HG03457 (cell line): ENCODE data around the gene SEM1.
"Not testable (repeated sequence)": the region's sequence is repeated elsewhere in the genome, so short reads cannot be mapped to it uniquely, and the experiment has no call there.

ENCODE experiments used
- ATAC-seq: cut with Tn5 transposase; IDR thresholded peaks from one replicate; pipeline ENCODE4 v1.9.1; 2021; ENCODE audit warnings: moderate number of reproducible peaks; ENCODE audit not compliant: unreplicated experiment

Gene SEM1

GRCh38 chr7:96707901-96708774 is 1.5 kb downstream of the SEM1 start:
- no peak for ATAC-seq

- ATAC-seq, result no peak
Measured at GRCh38 chr7:96701258-96701657, 8.4 kb downstream of the SEM1 start.

- ATAC-seq, result no peak
Measured at GRCh38 chr7:96700516-96700915, 9.1 kb downstream of the SEM1 start.

DNA sequence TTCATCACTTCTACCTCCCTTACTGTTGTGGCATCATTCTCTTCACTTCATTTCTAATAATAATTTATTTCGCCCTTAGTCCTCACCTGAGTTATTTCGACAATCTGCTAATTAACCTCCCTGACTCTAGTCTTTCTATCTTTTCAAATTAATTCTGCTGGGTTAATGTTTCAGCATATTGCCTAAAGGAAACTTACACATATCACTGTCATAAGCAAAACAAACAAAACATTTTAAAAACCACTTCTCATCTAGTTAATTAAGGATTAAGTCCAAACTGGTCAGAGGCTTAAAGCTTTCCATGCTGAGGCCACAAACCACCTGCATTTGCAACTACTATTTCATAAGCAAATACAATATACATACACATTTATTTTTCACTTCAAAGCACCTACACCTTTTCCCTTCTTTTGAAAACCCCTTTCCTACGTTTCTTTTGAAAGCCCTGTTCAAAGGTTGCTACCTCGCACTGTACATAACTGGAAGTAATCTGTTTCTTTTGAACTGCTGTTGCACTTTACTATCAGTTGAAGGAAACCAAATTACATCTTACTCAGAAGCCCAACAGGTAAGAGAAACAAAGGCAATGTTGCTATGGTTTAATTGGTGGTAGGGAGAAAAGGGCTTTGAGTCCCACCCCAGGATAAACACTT is 10.3 kb downstream of the SEM1 start:
- no peak for ATAC-seq

- not testable (repeated sequence) for ATAC-seq
Measured at GRCh38 chr7:96698449-96698848, 11.2 kb downstream of the SEM1 start.

GRCh38 chr7:96697822-96698221 is 11.8 kb downstream of the SEM1 start:
- ATAC-seq, result no peak

GRCh38 chr7:96695581-96695980 is 14.1 kb downstream of the SEM1 start:
- ATAC-seq, result no peak

DNA sequence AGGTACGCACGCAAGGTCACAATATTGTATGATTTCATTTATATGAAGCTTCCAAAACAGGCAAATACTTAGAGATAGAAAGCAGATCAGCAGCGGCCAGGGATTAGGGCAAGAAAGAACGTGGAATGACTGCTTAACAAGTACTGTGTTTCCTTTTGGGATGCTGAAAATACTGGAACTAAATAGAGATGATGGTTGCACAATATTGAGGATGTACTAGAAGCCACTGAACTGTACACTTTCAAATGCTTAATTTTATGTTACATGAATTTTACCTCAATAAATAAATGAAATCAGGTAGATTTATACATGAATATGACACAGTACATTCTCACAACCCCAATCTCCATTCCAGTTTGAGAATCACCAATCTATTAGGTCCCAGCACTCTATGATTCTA is 15.6 kb downstream of the SEM1 start:
- ATAC-seq, result no peak

GRCh38 chr7:96691702-96692101 is 17.9 kb downstream of the SEM1 start:
- no peak for ATAC-seq

DNA sequence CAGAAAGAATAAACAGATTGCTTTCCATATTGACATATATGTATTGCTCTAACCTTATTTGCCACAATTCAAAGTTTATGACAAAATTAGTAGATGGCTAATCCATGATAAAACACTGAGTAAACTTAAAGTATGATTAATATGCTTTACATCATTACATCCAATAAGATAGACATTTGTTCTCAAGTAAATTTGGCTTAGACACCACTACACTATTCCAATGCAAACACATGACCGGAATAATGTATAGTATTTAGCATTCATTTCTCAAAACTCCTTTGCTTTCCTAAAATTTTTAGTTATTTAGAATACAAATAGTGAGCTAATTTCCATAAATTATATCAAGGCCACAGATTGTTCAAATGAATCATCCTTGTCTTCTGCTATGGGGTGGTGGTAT is 20.2 kb downstream of the SEM1 start:
- ATAC-seq, result no peak

DNA sequence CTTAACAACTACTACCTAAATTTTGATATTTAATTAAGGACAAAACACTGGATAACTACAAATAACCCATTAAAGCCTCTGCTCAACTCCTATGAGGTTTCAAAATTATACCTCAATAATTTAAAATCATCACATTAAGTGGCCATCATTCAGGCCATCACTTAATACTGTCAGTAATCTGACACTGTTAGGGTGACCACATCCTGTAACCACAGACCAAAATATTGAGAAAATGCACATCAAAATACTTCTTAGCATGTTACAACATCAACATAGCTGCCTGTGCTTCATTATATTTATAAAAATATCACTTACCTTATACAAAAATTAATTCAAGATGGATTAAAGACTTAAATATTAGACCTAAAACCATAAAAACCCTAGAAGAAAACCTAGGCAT is 23.3 kb downstream of the SEM1 start:
- no peak for ATAC-seq

GRCh38 chr7:96685755-96686154 is 23.9 kb downstream of the SEM1 start:
- ATAC-seq, result peak; percentile 66

DNA sequence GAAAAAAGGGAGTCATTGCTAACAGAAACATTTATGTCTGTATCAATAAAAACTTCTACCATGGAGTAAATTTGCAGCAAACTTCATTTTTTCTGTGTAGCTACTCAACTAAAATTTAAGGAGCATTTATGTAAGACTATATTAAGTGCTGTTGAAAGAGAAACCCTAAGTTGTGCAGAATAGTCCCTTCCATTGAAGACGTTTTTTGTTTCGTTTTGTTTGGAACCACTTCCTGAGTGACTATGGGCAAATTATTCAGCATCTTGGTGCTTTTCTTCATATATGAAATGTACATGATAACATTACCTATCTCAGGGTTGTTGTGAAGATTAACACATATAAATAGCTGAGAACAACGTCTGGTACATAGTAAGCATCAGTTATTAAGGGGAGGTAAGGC is 24.3 kb downstream of the SEM1 start:
- ATAC-seq, result peak; percentile 91

DNA sequence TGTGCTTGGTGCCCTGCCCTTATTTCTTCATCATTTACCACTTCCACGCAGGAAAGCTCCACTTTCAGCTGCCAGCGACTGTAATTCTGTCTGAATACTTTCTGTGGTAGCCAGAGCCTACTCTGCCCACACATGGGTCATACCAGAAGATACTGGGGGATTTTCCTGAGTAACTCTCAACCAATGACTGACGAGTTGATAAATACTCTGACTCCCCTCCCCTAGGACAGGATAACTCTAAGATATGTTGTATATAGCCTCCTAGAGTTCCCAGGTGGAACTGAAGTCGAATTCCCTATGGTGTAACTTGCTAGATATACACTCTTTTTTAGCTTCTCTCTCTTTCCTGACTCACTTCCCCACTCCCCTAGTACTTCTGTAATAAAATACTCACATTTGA is 29.8 kb downstream of the SEM1 start:
- no peak for ATAC-seq

DNA sequence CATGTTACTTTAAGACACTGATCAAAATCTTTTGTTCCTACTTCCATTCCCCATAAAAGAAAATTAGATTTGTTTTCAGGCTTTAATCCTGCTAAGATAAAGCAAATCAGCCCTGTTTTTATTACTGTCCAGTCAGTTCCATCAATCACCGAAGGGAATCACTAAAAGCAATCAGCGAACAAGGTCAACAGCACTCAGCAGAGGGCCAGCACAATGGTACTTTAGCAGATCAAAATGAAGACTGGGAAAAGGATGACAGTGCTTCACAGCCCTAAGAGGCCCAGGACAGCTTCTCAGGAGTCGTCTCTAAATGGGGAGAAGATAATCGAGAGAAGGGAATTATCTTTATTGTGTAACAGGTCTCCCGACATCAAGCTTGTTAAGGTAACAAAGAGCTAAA is 32.7 kb downstream of the SEM1 start:
- no peak for ATAC-seq

DNA sequence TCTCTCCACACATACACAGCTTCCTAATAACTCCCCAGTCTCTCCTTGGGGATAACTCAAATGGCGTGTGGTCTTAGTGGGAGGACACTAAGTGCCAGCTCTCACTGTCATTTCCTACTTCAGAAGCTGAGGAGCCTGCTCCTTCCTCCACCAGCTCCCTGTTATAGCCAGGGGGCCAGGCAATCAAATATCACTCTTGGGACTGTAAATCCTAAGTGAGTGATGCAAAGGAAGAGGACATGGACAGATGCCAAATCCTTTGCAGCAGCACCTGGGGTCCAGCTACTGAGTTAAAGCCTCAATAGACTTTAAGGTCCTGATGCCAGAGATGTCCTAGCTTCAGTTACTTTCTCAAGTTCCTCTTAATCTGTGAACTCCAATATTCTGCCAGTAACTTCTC is 34.1 kb downstream of the SEM1 start:
- no peak for ATAC-seq

DNA sequence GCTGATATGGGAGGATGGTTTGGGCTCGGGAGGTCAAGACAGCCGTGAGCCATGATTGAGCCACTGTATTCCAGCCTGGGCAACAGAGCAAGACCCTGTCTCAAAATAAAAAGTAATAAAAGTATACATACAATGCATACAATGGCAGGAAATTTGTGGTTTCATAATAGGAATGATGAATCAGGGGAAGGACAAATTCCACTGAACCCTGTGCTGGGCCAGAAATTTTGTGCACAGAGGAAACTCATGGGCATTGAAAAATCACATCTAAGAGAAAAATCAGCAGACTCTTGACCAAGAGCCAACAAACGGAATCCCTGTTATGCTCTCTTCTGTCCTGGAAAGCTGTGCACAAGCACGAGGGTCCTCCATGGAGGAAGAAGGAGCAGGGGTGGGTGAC is 35.1 kb downstream of the SEM1 start:
- no peak for ATAC-seq

DNA sequence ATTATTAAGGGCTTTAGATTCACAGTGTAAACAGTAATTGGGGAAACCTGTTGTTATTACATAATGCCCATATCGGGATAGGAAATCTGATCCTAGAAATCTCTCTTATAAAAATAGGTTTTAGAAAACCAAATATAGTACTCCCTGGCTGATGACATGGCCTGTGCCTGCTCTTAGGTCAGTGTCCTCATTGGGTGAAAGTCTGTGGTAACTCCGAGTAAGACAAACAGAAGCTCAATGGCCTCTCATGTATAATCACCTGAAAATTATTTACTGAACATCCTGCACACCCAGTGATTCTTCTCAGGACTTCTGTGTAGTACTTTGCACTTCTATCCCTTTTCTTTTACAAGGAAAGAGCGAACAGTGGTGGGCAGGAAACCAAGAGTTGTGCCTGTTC is 37.8 kb downstream of the SEM1 start:
- no peak for ATAC-seq

DNA sequence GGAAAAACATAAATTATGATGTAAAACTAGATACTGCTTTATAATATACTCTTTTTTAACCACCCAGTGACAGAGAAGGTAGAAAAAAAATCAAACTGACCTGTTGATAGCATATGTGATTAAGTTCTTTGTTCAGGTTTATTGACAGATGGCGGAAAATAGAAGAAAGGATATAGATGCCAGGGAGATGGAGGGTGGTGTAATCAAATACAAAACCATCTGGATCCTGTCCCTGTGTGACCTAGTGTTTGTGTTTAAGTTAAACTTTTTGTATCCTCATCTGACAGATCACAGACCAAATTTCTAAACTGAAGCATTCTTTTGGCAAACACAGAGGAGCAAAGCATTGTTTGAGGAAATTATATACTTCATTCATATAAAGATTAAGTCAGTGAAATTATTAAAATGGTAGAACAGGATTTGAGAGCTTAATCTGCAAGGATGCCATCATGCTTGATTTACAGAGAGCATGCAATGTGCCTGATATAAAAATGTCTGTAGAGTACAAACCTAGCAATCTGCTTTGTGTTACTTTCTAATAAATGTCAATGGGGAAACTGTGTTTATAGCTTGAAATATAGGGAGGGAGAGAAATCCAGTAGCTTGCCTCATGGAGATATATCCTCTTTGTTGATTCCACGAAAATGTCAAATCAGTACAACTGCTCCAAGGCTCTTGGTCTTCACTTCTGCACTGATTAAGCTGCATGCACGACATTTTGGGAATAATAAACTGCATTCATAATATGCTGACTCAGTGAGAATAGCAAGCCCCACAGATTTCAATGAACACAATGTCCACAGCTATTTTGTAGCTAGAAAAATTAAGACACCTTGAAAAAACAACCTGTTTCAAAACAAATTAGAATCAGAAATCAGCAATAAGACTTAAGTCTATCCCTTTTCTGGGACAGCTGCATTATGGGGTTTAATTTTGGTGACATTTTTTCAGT is 39.0 kb downstream of the SEM1 start:
- ATAC-seq, result no peak

DNA sequence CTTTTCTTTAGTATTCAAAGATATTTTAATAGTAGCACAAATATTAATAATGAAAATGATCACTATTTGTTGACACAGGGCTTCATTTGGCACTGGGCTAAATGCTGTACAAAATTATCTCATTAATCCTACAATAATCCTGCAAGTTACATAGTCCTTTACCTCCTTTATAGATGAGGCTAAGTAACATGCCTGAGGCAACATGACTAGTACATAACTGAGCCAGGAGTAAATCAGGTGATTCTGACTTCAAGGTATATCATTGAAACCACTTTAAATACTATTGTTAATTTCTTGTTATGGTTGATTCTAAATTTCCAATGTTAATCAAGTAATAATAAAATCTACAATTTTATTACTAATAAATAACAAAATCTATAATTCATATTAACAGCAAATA is 39.8 kb downstream of the SEM1 start:
- no peak for ATAC-seq

DNA sequence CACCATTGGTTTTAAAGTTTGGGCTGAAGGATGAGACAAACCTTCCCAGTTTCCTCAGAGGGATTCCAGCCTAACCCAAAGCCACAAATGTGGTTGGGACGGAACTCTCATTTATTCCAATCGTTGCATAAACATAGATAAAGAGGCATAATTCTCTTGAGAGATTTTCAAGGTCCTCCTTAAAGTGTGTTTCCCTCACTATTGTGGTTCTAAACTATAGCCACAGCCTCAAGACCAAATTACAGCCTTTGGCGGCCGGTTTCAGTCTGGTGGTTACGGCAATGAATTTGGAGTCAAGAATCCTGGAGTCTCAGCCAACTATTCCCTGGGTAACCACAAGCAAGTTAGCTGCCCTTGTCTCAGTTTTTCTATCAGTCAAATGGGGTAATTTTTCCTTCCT is 42.6 kb downstream of the SEM1 start:
- no peak for ATAC-seq
